ENCODE measurements around the gene PGAP2.

DNA sequence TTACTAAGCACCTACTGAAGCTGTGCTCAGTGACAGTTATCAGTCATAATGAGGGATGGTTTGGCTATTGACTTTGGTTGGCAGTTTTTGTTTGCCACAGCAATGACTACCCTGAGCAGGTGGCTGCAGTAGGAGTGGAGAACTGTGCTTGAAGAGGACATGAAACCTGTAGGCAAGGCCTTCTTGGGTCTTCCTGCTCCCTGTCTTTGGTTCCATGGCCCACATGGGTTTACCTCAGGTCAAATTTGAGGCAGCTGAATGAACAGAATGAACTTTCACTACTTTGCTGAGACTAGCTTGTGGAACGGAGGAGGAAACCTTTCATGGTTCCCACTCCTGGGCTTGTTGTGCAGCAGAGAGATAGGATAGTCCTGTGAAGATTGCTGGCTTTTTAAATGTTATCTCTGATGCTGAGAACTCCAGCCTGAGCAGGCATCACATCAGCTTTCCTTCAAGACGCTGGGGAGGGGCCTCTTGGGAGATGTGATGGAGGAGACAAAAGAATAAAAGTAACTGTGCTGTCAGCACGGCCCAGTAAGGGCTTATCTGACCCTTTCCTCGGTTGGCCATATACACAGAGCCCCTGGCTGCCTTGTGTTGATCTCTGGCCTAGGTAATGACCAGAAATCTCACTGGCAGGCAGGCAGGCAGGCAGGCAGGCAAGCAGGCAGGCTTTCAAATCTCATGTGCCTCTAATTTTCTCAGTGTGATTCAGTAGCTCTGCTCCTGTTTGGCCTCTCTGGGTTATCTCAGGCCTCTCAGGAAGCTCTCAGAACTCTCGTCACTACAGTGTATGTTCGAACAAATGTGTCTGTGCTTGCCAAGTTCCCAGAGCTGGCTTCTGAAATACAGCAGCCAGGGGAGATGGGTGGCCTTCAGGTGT lies 59.1 kb downstream of the PGAP2 start:
- TF ChIP-seq, protein P1, sequence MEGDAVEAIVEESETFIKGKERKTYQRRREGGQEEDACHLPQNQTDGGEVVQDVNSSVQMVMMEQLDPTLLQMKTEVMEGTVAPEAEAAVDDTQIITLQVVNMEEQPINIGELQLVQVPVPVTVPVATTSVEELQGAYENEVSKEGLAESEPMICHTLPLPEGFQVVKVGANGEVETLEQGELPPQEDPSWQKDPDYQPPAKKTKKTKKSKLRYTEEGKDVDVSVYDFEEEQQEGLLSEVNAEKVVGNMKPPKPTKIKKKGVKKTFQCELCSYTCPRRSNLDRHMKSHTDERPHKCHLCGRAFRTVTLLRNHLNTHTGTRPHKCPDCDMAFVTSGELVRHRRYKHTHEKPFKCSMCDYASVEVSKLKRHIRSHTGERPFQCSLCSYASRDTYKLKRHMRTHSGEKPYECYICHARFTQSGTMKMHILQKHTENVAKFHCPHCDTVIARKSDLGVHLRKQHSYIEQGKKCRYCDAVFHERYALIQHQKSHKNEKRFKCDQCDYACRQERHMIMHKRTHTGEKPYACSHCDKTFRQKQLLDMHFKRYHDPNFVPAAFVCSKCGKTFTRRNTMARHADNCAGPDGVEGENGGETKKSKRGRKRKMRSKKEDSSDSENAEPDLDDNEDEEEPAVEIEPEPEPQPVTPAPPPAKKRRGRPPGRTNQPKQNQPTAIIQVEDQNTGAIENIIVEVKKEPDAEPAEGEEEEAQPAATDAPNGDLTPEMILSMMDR (IDR thresholded peaks at IDR 0.05; ENCODE audit: low read length), result no peak
- no peak for TF ChIP-seq EZH2phosphoT487 (IDR thresholded peaks at IDR 0.05; ENCODE audit: low read length)

All from MM.1S (cell line).